ES-I3 (cell line): ENCODE measurements around the gene CLEC4G.

Experiments
- H3K36me3 ChIP-seq: 2 replicates; pipeline ENCODE4 v1.6.1; 2013; ENCODE audit warnings: mild to moderate bottlenecking, low read length, control low read depth, moderate library complexity; ENCODE audit not compliant: insufficient read depth
- H3K4me1 ChIP-seq: 2 replicates; pipeline ENCODE4 v1.6.1; 2013; ENCODE audit warnings: mild to moderate bottlenecking, control low read depth, low read length; ENCODE audit not compliant: insufficient read depth
- H3K9ac ChIP-seq: 2 replicates; pipeline ENCODE4 v1.6.1; 2013; ENCODE audit warnings: low read depth, mild to moderate bottlenecking, low read length, moderate library complexity
- H3K9me3 ChIP-seq: 2 replicates; pipeline ENCODE4 v1.6.1; 2013; ENCODE audit warnings: mild to moderate bottlenecking, low read length, moderate library complexity; ENCODE audit not compliant: control insufficient read depth, insufficient read depth

CLEC4G gene

GRCh38 chr19:7742575-7742974 is 10.7 kb upstream of the CLEC4G start:
- H3K36me3 ChIP-seq, result no peaks in the 10 kb centered on the region
- H3K4me1 ChIP-seq, result no peaks in the 10 kb centered on the region
- no peaks in the 10 kb centered on the region for H3K9me3 ChIP-seq
- H3K9ac ChIP-seq, result no peak overlapping the region

- Histone ChIP-seq H3K9me3 (no peaks in the 10 kb centered on the region), H3K4me1 (no peaks in the 10 kb centered on the region), H3K36me3 (no peaks in the 10 kb centered on the region), H3K9ac (no peak overlapping the region)
Measured at GRCh38 chr19:7740682-7741054, 8.8 kb upstream of the CLEC4G start.

GRCh38 chr19:7739801-7740681 is 8.1 kb upstream of the CLEC4G start:
- H3K9ac ChIP-seq, result no peak overlapping the region
- no peaks in the 10 kb centered on the region for H3K4me1 ChIP-seq
- no peaks in the 10 kb centered on the region for H3K36me3 ChIP-seq
- H3K9me3 ChIP-seq, result no peaks in the 10 kb centered on the region

- Histone ChIP-seq H3K9me3 (no peaks in the 10 kb centered on the region), H3K4me1 (no peaks in the 10 kb centered on the region), H3K9ac (no peak overlapping the region), H3K36me3 (no peaks in the 10 kb centered on the region)
Measured at GRCh38 chr19:7739211-7739755, 7.4 kb upstream of the CLEC4G start.

GRCh38 chr19:7738023-7738422 is 6.1 kb upstream of the CLEC4G start:
- Histone ChIP-seq H3K36me3 (no peaks in the 10 kb centered on the region), H3K9ac (no peak overlapping the region), H3K4me1 (no peaks in the 10 kb centered on the region), H3K9me3 (no peaks in the 10 kb centered on the region)

GRCh38 chr19:7737215-7737614 is 5.3 kb upstream of the CLEC4G start:
- Histone ChIP-seq H3K9me3 (no peaks in the 10 kb centered on the region), H3K36me3 (no peaks in the 10 kb centered on the region), H3K9ac (no peak overlapping the region), H3K4me1 (no peaks in the 10 kb centered on the region)

GRCh38 chr19:7736148-7736547 is 4.2 kb upstream of the CLEC4G start:
- Histone ChIP-seq H3K36me3 (no peaks in the 10 kb centered on the region), H3K4me1 (no peaks in the 10 kb centered on the region), H3K9me3 (no peaks in the 10 kb centered on the region), H3K9ac (no peak overlapping the region)

- Histone ChIP-seq H3K9me3 (no peaks in the 10 kb centered on the region), H3K9ac (no peak overlapping the region), H3K4me1 (no peaks in the 10 kb centered on the region), H3K36me3 (no peaks in the 10 kb centered on the region)
Measured at GRCh38 chr19:7734220-7735203, 2.6 kb upstream of the CLEC4G start.

- Histone ChIP-seq H3K36me3 (no peaks in the 10 kb centered on the region), H3K9ac (no peak overlapping the region), H3K4me1 (no peaks in the 10 kb centered on the region), H3K9me3 (no peaks in the 10 kb centered on the region)
Measured at GRCh38 chr19:7733376-7733775, 1.5 kb upstream of the CLEC4G start.

- H3K9me3 ChIP-seq, result no peaks in the 10 kb centered on the region
- no peaks in the 10 kb centered on the region for H3K36me3 ChIP-seq
- H3K9ac ChIP-seq, result no peak overlapping the region
- no peaks in the 10 kb centered on the region for H3K4me1 ChIP-seq
Measured at GRCh38 chr19:7731615-7732014, 295 bp downstream of the CLEC4G start.

- Histone ChIP-seq H3K36me3 (no peaks in the 10 kb centered on the region), H3K9ac (no peak overlapping the region; the same call in 1 of the 2 replicates), H3K9me3 (no peaks in the 10 kb centered on the region), H3K4me1 (no peaks in the 10 kb centered on the region)
Measured at GRCh38 chr19:7731218-7731595, 703 bp downstream of the CLEC4G start.

GRCh38 chr19:7730286-7731217 is 1.4 kb downstream of the CLEC4G start:
- Histone ChIP-seq H3K4me1 (no peaks in the 10 kb centered on the region), H3K9me3 (no peaks in the 10 kb centered on the region), H3K36me3 (no peaks in the 10 kb centered on the region), H3K9ac (peak overlapping the region; percentile 45)

- peak overlapping the region; percentile 45 for H3K9ac ChIP-seq
- no peaks in the 10 kb centered on the region for H3K36me3 ChIP-seq
- H3K4me1 ChIP-seq, result no peaks in the 10 kb centered on the region
- no peaks in the 10 kb centered on the region for H3K9me3 ChIP-seq
Measured at GRCh38 chr19:7729831-7730285, 2.1 kb downstream of the CLEC4G start.
